MCF 10A (cell line): Measurements from ENCODE around the gene NELFA. TPM values are rescaled to one million over a fixed set of nuclear protein-coding genes. Genes with fewer than 3 reads are reported as not detected.

Source experiments
- BruUV-seq: library from RNA; stranded (reverse); fragments of 400-500 nt; replicated peaks from 2 replicates; lab custom pipeline; 2021; lab: Mats Ljungman, UMichigan
- CTCF ChIA-PET: fragments of 300-600 bp; sonication (Branson Sonifier 250); formaldehyde crosslinking; extraction: SDS; loops from one replicate; lab custom pipeline; 2021; ENCODE audit warnings: antibody characterized with exemption, inconsistent platforms; lab: Yijun Ruan, JAX
- POLR2A ChIA-PET: fragments of 300-600, 350-650 bp; sonication (Branson Sonifier 250); formaldehyde crosslinking; extraction: SDS; loops from one replicate; lab custom pipeline; 2020; ENCODE audit warnings: antibody characterized with exemption, inconsistent platforms; lab: Yijun Ruan, JAX
- DNase-seq: peaks from one replicate; pipeline ENCODE4 v3.0.0-alpha.2; 2018; ENCODE audit not compliant: unreplicated experiment
- H3K27ac Mint-ChIP-seq: one replicate; pipeline ENCODE4 v1.8.0; 2022; ENCODE audit warnings: mild to moderate bottlenecking, low read depth, mixed read lengths; ENCODE audit not compliant: unreplicated experiment
- H3K27me3 Mint-ChIP-seq: one replicate; pipeline ENCODE4 v1.8.0; 2022; ENCODE audit warnings: mixed read lengths; ENCODE audit not compliant: insufficient read depth, unreplicated experiment
- H3K36me3 Mint-ChIP-seq: one replicate; pipeline ENCODE4 v1.8.0; 2022; ENCODE audit warnings: mild to moderate bottlenecking, moderate library complexity, mixed read lengths; ENCODE audit not compliant: insufficient read depth, unreplicated experiment
- H3K4me1 Mint-ChIP-seq: one replicate; pipeline ENCODE4 v1.8.0; 2022; ENCODE audit warnings: mixed read lengths; ENCODE audit not compliant: insufficient read depth, unreplicated experiment
- H3K4me3 Mint-ChIP-seq: one replicate; pipeline ENCODE4 v1.8.0; 2022; ENCODE audit warnings: mild to moderate bottlenecking, moderate library complexity, mixed read lengths; ENCODE audit not compliant: unreplicated experiment
- H3K9me3 Mint-ChIP-seq: one replicate; pipeline ENCODE4 v1.8.0; 2022; ENCODE audit warnings: mixed read lengths; ENCODE audit not compliant: unreplicated experiment
- CTCF ChIP-seq: fragments of 200-600 bp; IDR thresholded peaks from one replicate; pipeline ENCODE4 v1.8.0; 2022; ENCODE audit warnings: antibody characterized with exemption, mild to moderate bottlenecking; ENCODE audit not compliant: unreplicated experiment
- intact Hi-C: fragments of 100-400 bp; cut with micrococcal nuclease; formaldehyde crosslinking; loops from 2 replicates; pipeline ENCODE4 v1.14.1; 2022
- total RNA-seq: library from RNA; stranded (reverse); gene quantifications from 2 replicates; pipeline ENCODE4 v1.2.3, GENCODE V29; 2022

The NELFA gene
- total RNA-seq, 1 experiment from 2014 or later, result 36.2 TPM

DNA sequence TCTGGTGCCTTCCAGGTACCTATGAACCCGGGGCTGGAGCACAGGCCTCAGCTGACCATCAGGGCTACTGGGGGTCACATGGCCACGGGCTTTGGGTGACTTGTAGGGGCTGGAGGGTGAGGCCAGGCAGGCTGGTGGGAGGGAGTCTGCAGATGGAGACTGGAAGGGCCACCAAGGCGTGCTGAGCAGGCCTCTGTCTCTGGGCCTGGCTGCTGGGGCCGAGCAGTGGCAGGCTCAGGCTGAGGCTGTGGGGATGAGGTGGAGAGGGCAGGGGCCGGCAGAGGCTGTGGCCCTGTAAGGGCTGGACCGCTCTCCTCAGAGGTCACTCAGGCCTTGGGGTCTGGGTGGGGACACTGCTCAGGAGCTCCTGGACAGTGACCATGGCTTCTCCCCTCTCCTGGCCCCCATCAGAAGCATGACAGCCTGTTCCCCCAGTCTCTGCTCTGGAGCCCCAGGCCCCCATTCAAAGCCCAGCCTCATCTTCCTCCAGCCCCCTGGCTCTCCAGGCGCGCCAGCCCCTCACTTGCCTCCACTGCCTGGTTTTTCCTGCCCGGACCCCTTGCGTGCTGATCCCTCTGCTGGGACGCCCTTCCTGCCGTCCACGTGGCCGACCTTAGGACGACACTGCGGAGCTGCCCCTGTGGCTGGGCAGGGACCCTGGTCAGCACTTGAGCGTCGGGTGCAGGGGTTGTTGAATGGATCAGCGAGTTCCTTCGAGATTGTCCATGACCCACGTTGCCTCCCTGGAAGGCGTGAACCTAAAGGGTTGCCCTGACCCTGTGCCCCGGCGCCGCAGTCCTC is 39.2 kb upstream of the NELFA start:
- intact Hi-C loops, result no loop called here
- no peak for TF ChIP-seq CTCF
- DNase-seq, result no peak
- Mint-ChIP-seq H3K4me3 (no peak overlapping the region), H3K27ac (no peak overlapping the region), H3K9me3 (no peaks in the 10 kb centered on the region), H3K4me1 (peaks cover 13% of the 10 kb centered on the region), H3K27me3 (no peaks in the 10 kb centered on the region), H3K36me3 (no peaks in the 10 kb centered on the region)
- BruUV-seq, result no TSS peak
- POLR2A ChIA-PET, result no interaction called here
- CTCF ChIA-PET, result no interaction called here

GRCh38 chr4:2047031-2047660 is 38.4 kb upstream of the NELFA start:
- DNase-seq, result no peak
- no peak for TF ChIP-seq CTCF
- no TSS peak for BruUV-seq
- no peak overlapping the region for H3K27ac Mint-ChIP-seq
- H3K4me1 Mint-ChIP-seq, result peaks cover 13% of the 10 kb centered on the region
- no peak overlapping the region for H3K4me3 Mint-ChIP-seq
- H3K36me3 Mint-ChIP-seq, result no peaks in the 10 kb centered on the region
- no peaks in the 10 kb centered on the region for H3K9me3 Mint-ChIP-seq
- CTCF ChIA-PET, result no interaction called here
- H3K27me3 Mint-ChIP-seq, result no peaks in the 10 kb centered on the region
- intact Hi-C loops, result no loop called here
- POLR2A ChIA-PET, result no interaction called here

GRCh38 chr4:2046031-2046961 is 37.5 kb upstream of the NELFA start:
- DNase-seq, result no peak
- Mint-ChIP-seq H3K9me3 (no peaks in the 10 kb centered on the region), H3K36me3 (no peaks in the 10 kb centered on the region), H3K27me3 (no peaks in the 10 kb centered on the region), H3K4me1 (peaks cover 13% of the 10 kb centered on the region), H3K4me3 (no peak overlapping the region), H3K27ac (no peak overlapping the region)
- TF ChIP-seq CTCF, result no peak
- intact Hi-C loops, result no loop called here
- POLR2A ChIA-PET, result interaction anchor here (0.6 to 1.6 kb wide), 2 partner anchors 10 to 56 kb away, joined by 3 to 5 read pairs; no protein-coding TSS in a partner anchor
- CTCF ChIA-PET, result no interaction called here
- no TSS peak for BruUV-seq
